GM12891 (cell line): ENCODE results near the gene R3HDM1.

Experiments used
- POLR2A ChIP-seq: IDR thresholded peaks from 2 replicates; pipeline ENCODE4 v1.6.1; 2011; ENCODE audit warnings: low read depth, low read length, control low read depth
- POLR2AphosphoS5 ChIP-seq: IDR thresholded peaks from 2 replicates; pipeline ENCODE4 v1.6.1; 2011; ENCODE audit warnings: low read depth, low read length, control low read depth
- SPI1 ChIP-seq: IDR thresholded peaks from 2 replicates; pipeline ENCODE4 v1.6.1; 2011; ENCODE audit warnings: low read depth, low read length, control low read depth
- TAF1 ChIP-seq: IDR thresholded peaks from 2 replicates; pipeline ENCODE4 v1.6.1; 2011; ENCODE audit warnings: low read depth, low read length, control low read depth

- TF ChIP-seq POLR2A (no peak), TAF1 (no peak), POLR2AphosphoS5 (no peak), SPI1 (no peak)
Observed at GRCh38 chr2:135755573-135755972, 224.3 kb downstream of the R3HDM1 start.
